Activated naive CD8-positive, alpha-beta T cell treated with anti-CD3 and anti-CD28 coated beads, Interleukin-2, amount 10 ng/mL, durations not matched to agents 7 days and 5 days (primary cell): ENCODE measurements around the gene SRRD. TPM values are rescaled to one million over a fixed set of nuclear protein-coding genes. Genes with fewer than 3 reads are reported as not detected.
"Not testable (repeated sequence)": the region's sequence is repeated elsewhere in the genome, so short reads cannot be mapped to it uniquely, and the experiment has no call there.

Experiments
- ATAC-seq: fragments of 150-1000 bp; cut with Tn5 transposase; one replicate; pipeline ENCODE4 v1.10.0; 2021; ENCODE audit warnings: low read depth, moderate library complexity
- POLR2A ChIA-PET: fragments of 350-600 bp; sonication (Branson Sonifier 250); formaldehyde crosslinking; loops from one replicate; lab custom pipeline; 2021; ENCODE audit warnings: antibody characterized with exemption; lab: Charles Lee
- DNase-seq: peaks from one replicate; pipeline ENCODE4 v3.0.0; 2021
- H3K27ac Mint-ChIP-seq: one replicate; pipeline ENCODE4 v1.8.0; 2022; ENCODE audit warnings: mild to moderate bottlenecking, mixed read lengths
- H3K27me3 Mint-ChIP-seq: one replicate; pipeline ENCODE4 v1.8.0; 2022; ENCODE audit warnings: mild to moderate bottlenecking, moderate library complexity, mixed read lengths
- H3K36me3 Mint-ChIP-seq: one replicate; pipeline ENCODE4 v1.8.0; 2021; ENCODE audit warnings: mild to moderate bottlenecking, mixed read lengths
- H3K4me1 Mint-ChIP-seq: one replicate; pipeline ENCODE4 v1.8.0; 2021; ENCODE audit warnings: mixed read lengths
- H3K4me3 Mint-ChIP-seq: one replicate; pipeline ENCODE4 v1.8.0; 2022; ENCODE audit warnings: mild to moderate bottlenecking, moderate library complexity, mixed read lengths
- H3K9me3 Mint-ChIP-seq: one replicate; pipeline ENCODE4 v1.8.0; 2021; ENCODE audit warnings: mixed read lengths
- total RNA-seq, 2 experiments: library from RNA; stranded (reverse); gene quantifications; one replicate each; pipeline ENCODE4 v1.2.3, GENCODE V29; 2021

The SRRD gene
- 10 to 100 TPM; 18.9 to 19.2 TPM for total RNA-seq

GRCh38 chr22:26483439-26484359 is at the start of gene SRRD, which contains the start of gene HPS4:
TSS of gene SRRD (plus strand) at chr22:26483877. CDS start at chr22:26483891, 14 bp downstream.
TSS of gene HPS4 (minus strand) at chr22:26483783. CDS start at chr22:26481762, 2,021 bp downstream.
- Mint-ChIP-seq H3K9me3 (no peaks in the 10 kb centered on the region), H3K4me3 (peak within 1 kb of the TSS; percentile 86), H3K27me3 (no peaks in the 10 kb centered on the region), H3K4me1 (peaks cover 52% of the 10 kb centered on the region), H3K27ac (peak within 1 kb of the TSS; percentile 88), H3K36me3 (peaks cover 13% of the 10 kb centered on the region)
- ATAC-seq: peak; percentile 74
- peak; percentile 99 for DNase-seq
- POLR2A ChIA-PET: interaction anchor here (0.6 to 2.3 kb wide), 27 partner anchors 8 to 189 kb away, joined by 3 to 24 read pairs (median 4); partner anchors contain the start of genes MIAT and TFIP11

- Mint-ChIP-seq H3K27ac (no peak overlapping the region), H3K4me3 (peak overlapping the region; percentile 25)
Measured at GRCh38 chr22:26435327-26436093, 48.2 kb upstream of the SRRD start.

GRCh38 chr22:26436903-26437515 is 46.7 kb upstream of the SRRD start:
- no peaks in the 10 kb centered on the region for H3K9me3 Mint-ChIP-seq
- no peak for ATAC-seq
- DNase-seq: no peak
- H3K27me3 Mint-ChIP-seq: no peaks in the 10 kb centered on the region
- H3K4me1 Mint-ChIP-seq: peaks cover 35% of the 10 kb centered on the region
- H3K27ac Mint-ChIP-seq: peak overlapping the region; percentile 44
- no peak overlapping the region for H3K4me3 Mint-ChIP-seq
- POLR2A ChIA-PET: no interaction called here
- peaks cover 10% of the 10 kb centered on the region for H3K36me3 Mint-ChIP-seq

More at GRCh38 chr22:26435327-26436093, 48.2 kb upstream of the SRRD start:
- Mint-ChIP-seq H3K36me3 (peaks cover 10% of the 10 kb centered on the region), H3K4me1 (peaks cover 48% of the 10 kb centered on the region), H3K27me3 (no peaks in the 10 kb centered on the region), H3K9me3 (no peaks in the 10 kb centered on the region)
- POLR2A ChIA-PET: interaction anchor here (2.1 kb wide), 1 partner anchor 48 kb away, joined by 6 read pairs; the partner anchor contains the start of genes HPS4 and SRRD
- no peak for DNase-seq
- ATAC-seq: no peak

GRCh38 chr22:26437694-26438392 is 45.8 kb upstream of the SRRD start:
- no peak overlapping the region for H3K27ac Mint-ChIP-seq
- ATAC-seq: no peak

GRCh38 chr22:26438776-26439175 is 44.9 kb upstream of the SRRD start:
- H3K27ac Mint-ChIP-seq, ATAC-seq, H3K4me3 Mint-ChIP-seq, H3K36me3 Mint-ChIP-seq, H3K9me3 Mint-ChIP-seq, DNase-seq, POLR2A ChIA-PET, H3K27me3 Mint-ChIP-seq: not testable (repeated sequence)
- peaks cover 26% of the 10 kb centered on the region for H3K4me1 Mint-ChIP-seq

More at GRCh38 chr22:26437694-26438392, 45.8 kb upstream of the SRRD start:
- Mint-ChIP-seq H3K27me3 (no peaks in the 10 kb centered on the region), H3K9me3 (no peaks in the 10 kb centered on the region), H3K36me3 (peaks cover 7% of the 10 kb centered on the region), H3K4me3 (no peak overlapping the region), H3K4me1 (peaks cover 29% of the 10 kb centered on the region)
- DNase-seq: no peak
- POLR2A ChIA-PET: no interaction called here

- H3K36me3 Mint-ChIP-seq: peaks cover 8% of the 10 kb centered on the region
- H3K4me1 Mint-ChIP-seq: peaks cover 24% of the 10 kb centered on the region
- ATAC-seq (no peak), DNase-seq (no peak)
- H3K4me3 Mint-ChIP-seq: no peak overlapping the region
- no peaks in the 10 kb centered on the region for H3K9me3 Mint-ChIP-seq
- POLR2A ChIA-PET: interaction anchor here (0.6 kb wide), 1 partner anchor 10 kb away, joined by 3 read pairs; no protein-coding TSS in a partner anchor
- no peaks in the 10 kb centered on the region for H3K27me3 Mint-ChIP-seq
- no peak overlapping the region for H3K27ac Mint-ChIP-seq
Measured at GRCh38 chr22:26439559-26439958, 44.1 kb upstream of the SRRD start.

- POLR2A ChIA-PET: interaction anchor here (0.6 kb wide), 2 partner anchors 25 to 37 kb away, joined by 3 read pairs; no protein-coding TSS in a partner anchor
- no peak overlapping the region for H3K27ac Mint-ChIP-seq
- H3K4me3 Mint-ChIP-seq: no peak overlapping the region
- no peak for DNase-seq
- H3K4me1 Mint-ChIP-seq: peaks cover 2% of the 10 kb centered on the region
- ATAC-seq: no peak
- peaks cover 3% of the 10 kb centered on the region for H3K36me3 Mint-ChIP-seq
- no peaks in the 10 kb centered on the region for H3K27me3 Mint-ChIP-seq
- H3K9me3 Mint-ChIP-seq: no peaks in the 10 kb centered on the region
Measured at GRCh38 chr22:26442086-26442756, 41.5 kb upstream of the SRRD start.

GRCh38 chr22:26443901-26444690 is 39.6 kb upstream of the SRRD start:
- DNase-seq (no peak), ATAC-seq (no peak)
- H3K36me3 Mint-ChIP-seq: peaks cover 3% of the 10 kb centered on the region
- no peaks in the 10 kb centered on the region for H3K9me3 Mint-ChIP-seq
- H3K4me3 Mint-ChIP-seq: no peak overlapping the region
- POLR2A ChIA-PET: no interaction called here
- no peak overlapping the region for H3K27ac Mint-ChIP-seq
- H3K27me3 Mint-ChIP-seq: no peaks in the 10 kb centered on the region
- H3K4me1 Mint-ChIP-seq: peaks cover 2% of the 10 kb centered on the region

- H3K9me3 Mint-ChIP-seq: no peaks in the 10 kb centered on the region
- H3K27me3 Mint-ChIP-seq: no peaks in the 10 kb centered on the region
Measured at GRCh38 chr22:26444777-26445176, 38.9 kb upstream of the SRRD start.

GRCh38 chr22:26445577-26446275 is 38.0 kb upstream of the SRRD start:
- DNase-seq: no peak
- Mint-ChIP-seq H3K4me3 (no peak overlapping the region), H3K4me1 (peaks cover 4% of the 10 kb centered on the region), H3K9me3 (no peaks in the 10 kb centered on the region), H3K27me3 (no peaks in the 10 kb centered on the region), H3K27ac (no peak overlapping the region), H3K36me3 (peaks cover 3% of the 10 kb centered on the region)
- POLR2A ChIA-PET: no interaction called here
- ATAC-seq: no peak

More at GRCh38 chr22:26444777-26445176, 38.9 kb upstream of the SRRD start:
- ATAC-seq: no peak
- Mint-ChIP-seq H3K4me3 (no peak overlapping the region), H3K27ac (no peak overlapping the region), H3K36me3 (peaks cover 3% of the 10 kb centered on the region), H3K4me1 (peaks cover 2% of the 10 kb centered on the region)
- POLR2A ChIA-PET: no interaction called here
- DNase-seq: no peak
